ENCODE results near the gene RNF181. TPM values are rescaled to one million over a fixed set of nuclear protein-coding genes. Genes with fewer than 3 reads are reported as not detected.
"Not testable (repeated sequence)": the region's sequence is repeated elsewhere in the genome, so short reads cannot be mapped to it uniquely, and the experiment has no call there.

RNF181 gene
- total RNA-seq, 1 donor from 2014 or later: 67.9 TPM

DNA sequence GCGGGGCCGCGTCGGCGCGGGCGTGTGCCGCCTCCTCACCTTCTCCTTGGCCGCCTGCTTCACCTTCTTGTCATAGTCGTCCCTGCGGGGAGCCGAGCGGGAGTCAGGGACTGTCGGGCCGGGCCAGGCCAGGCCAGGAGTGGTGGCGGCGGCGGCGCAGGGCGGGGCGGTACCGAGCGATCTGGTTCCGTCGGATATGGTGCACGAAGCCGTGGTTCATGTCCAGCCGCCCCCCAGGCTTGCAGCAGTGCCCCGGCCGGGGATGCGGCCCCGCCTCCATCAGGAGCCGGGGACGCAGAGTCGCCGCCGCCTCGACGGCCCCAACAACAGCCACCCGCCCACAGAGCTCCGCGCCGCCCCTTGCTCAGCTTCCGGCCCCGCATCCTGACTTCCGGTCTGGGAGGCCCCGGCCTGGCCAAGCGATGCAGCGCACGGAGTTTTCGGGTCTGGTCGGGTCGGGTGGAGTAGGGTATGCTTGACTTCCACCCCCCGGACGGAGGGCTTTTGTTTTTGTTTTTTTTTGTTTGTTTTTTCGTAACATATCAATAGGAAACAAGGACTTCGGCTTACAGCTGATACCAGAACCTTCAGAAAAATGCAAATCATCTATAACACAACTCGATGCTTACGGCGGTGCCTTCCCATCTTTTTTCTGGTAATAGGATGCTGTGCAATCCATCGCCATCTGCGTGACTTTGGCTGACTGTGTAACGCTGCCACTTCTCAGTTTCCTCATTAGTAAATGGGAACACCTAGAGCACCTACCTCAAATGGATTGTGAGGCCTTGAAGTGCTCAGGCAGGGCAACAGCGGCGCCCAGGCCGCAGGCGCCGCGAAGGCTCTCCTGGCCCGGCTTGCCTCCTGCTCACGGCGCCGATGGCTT, 16.4 kb downstream of the RNF181 start, which contains the start of gene C2orf68:
Gene C2orf68, minus strand, starts transcription at position 362 of the 883 bp plus-strand sequence. Its CDS starts 82 bp downstream, at position 280.
- Mint-ChIP-seq H3K27me3 (ENCODE audit: low read depth) (no peaks in the 10 kb centered on the region), H3K9me3 (no peaks in the 10 kb centered on the region), H3K4me1 (peaks cover 24% of the 10 kb centered on the region), H3K36me3 (ENCODE audit: low read depth) (no peaks in the 10 kb centered on the region), H3K27ac (ENCODE audit: unreplicated experiment) (peak within 1 kb of the TSS; percentile 90), H3K4me3 (peak within 1 kb of the TSS; percentile 97)
- TF ChIP-seq CTCF (conservative IDR thresholded peaks at IDR 0.05): no peak
- peak; percentile 87 for DNase-seq (ENCODE audit: low read depth, low spot score)

GRCh38 chr2:85613717-85614515, 18.4 kb downstream of the RNF181 start:
- no peak for TF ChIP-seq CTCF (conservative IDR thresholded peaks at IDR 0.05)
- Mint-ChIP-seq H3K4me3 (peak overlapping the region; percentile 86), H3K9me3 (no peaks in the 10 kb centered on the region), H3K36me3 (ENCODE audit: low read depth) (peaks cover under 1% of the 10 kb centered on the region), H3K4me1 (peaks cover 29% of the 10 kb centered on the region), H3K27ac (ENCODE audit: unreplicated experiment) (no peak overlapping the region), H3K27me3 (ENCODE audit: low read depth) (no peaks in the 10 kb centered on the region)
- no peak for DNase-seq (ENCODE audit: low read depth, low spot score)

GRCh38 chr2:85614757-85615156, 19.2 kb downstream of the RNF181 start:
- H3K36me3 Mint-ChIP-seq (ENCODE audit: low read depth); DNase-seq (ENCODE audit: low read depth, low spot score); H3K9me3 Mint-ChIP-seq; H3K27me3 Mint-ChIP-seq (ENCODE audit: low read depth); H3K27ac Mint-ChIP-seq (ENCODE audit: unreplicated experiment): not testable (repeated sequence)
- peak overlapping the region; percentile 70 for H3K4me3 Mint-ChIP-seq
- H3K4me1 Mint-ChIP-seq: peaks cover 32% of the 10 kb centered on the region

DNA sequence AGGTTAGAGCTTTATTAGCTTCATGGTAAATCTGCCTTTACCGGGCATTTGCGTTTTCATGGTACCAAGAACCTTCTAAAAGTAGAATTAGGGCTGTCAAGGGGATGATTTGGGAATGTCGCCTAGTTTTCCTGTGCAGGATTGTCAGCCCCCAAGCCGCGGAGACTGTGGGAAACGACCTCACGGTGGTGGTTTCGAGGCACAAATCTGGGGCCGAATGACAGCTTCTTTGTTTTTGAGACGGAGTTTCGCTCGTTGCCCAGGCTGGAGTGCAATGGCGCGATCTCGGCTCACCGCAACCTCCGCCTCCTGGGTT, 19.8 kb downstream of the RNF181 start:
- H3K36me3 Mint-ChIP-seq (ENCODE audit: low read depth): peaks cover 4% of the 10 kb centered on the region

DNA sequence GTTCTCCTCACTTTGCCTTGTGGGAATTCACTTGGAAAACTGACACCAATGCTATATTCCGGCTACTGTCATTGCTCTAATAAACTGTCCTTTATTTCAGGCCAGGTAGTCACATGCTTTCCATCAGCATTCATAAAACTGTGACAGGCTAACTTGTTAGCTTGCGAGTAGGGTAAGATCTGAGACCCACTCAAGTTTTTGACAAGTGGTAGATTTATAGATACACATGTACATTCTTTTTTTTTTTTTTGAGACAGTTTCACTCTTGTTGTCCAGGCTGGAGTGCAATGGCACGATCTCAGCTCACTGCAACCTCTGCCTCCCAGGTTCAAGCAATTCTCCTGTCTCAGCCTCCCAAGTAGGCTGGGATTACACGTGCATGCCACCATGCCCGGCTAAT, 22.2 kb downstream of the RNF181 start:
- Mint-ChIP-seq H3K4me3 (peak overlapping the region; percentile 99), H3K27ac (ENCODE audit: unreplicated experiment) (peak overlapping the region; percentile 62), H3K4me1 (peaks cover 16% of the 10 kb centered on the region)
- H3K27me3 Mint-ChIP-seq (ENCODE audit: low read depth); DNase-seq (ENCODE audit: low read depth, low spot score); H3K36me3 Mint-ChIP-seq (ENCODE audit: low read depth); H3K9me3 Mint-ChIP-seq: not testable (repeated sequence)

More for the DNA sequence above, 19.8 kb downstream of the RNF181 start:
- Mint-ChIP-seq H3K27ac (ENCODE audit: unreplicated experiment) (peak overlapping the region; percentile 99), H3K27me3 (ENCODE audit: low read depth) (no peaks in the 10 kb centered on the region), H3K4me1 (peaks cover 28% of the 10 kb centered on the region), H3K4me3 (peak overlapping the region; percentile 99), H3K9me3 (no peaks in the 10 kb centered on the region)
- no peak for DNase-seq (ENCODE audit: low read depth, low spot score)
- TF ChIP-seq CTCF (conservative IDR thresholded peaks at IDR 0.05): no peak

DNA sequence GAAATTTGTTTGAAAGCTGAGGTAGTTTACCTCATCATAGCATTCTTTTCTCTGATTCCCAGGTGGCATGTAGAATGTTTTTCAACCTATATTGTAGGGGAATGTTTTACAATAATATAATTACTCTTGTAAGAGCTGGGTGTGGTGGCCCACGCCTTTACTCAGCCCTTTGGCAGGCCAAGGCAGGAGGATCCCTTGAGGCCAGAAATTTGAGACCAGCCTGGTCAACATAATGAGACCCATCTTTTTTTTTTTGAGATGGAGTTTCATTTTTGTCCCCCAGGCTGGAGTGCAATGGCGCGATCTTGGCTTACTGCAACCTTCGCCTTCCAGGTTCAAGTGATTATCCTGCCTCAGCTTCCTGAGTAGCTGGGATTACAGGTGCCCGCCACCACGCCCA, 24.1 kb downstream of the RNF181 start:
- Mint-ChIP-seq H3K4me3 (peak overlapping the region; percentile 69), H3K27me3 (ENCODE audit: low read depth) (no peaks in the 10 kb centered on the region), H3K36me3 (ENCODE audit: low read depth) (peaks cover 8% of the 10 kb centered on the region), H3K4me1 (peaks cover 16% of the 10 kb centered on the region), H3K27ac (ENCODE audit: unreplicated experiment) (no peak overlapping the region), H3K9me3 (no peaks in the 10 kb centered on the region)
- DNase-seq (ENCODE audit: low read depth, low spot score): no peak
- no peak for TF ChIP-seq CTCF (conservative IDR thresholded peaks at IDR 0.05)
